Fibroblast of villous mesenchyme (primary cell): ENCODE measurements around the gene METTL24. TPM values are rescaled to one million over a fixed set of nuclear protein-coding genes. Genes with fewer than 3 reads are reported as not detected.
"Not testable (repeated sequence)": the region's sequence is repeated elsewhere in the genome, so short reads cannot be mapped to it uniquely, and the experiment has no call there.

Experiments
- DNase-seq: peaks from one replicate; pipeline ENCODE4 v3.0.0-alpha.2; 2010; ENCODE audit warnings: low read depth
- H3K4me3 ChIP-seq: 2 replicates; pipeline ENCODE4 v1.5.1; 2011; ENCODE audit warnings: low read depth, mild to moderate bottlenecking, low read length
- CTCF ChIP-seq: IDR thresholded peaks from 2 replicates; pipeline ENCODE4 v1.5.1; 2012; ENCODE audit warnings: low read depth, mild to moderate bottlenecking, low read length; ENCODE audit not compliant: insufficient read depth
- total RNA-seq: library from RNA; depleted of rRNA; stranded (reverse); fragments of >200 nt; gene quantifications from 2 replicates; pipeline ENCODE4 v1.2.3, GENCODE V29; 2012

METTL24 gene
- total RNA-seq, 1 donor: not detected

- DNase-seq: no peak
- no peak overlapping the region for H3K4me3 ChIP-seq
- TF ChIP-seq CTCF: no peak
Measured at GRCh38 chr6:110287462-110288341, 70.4 kb downstream of the METTL24 start.

- TF ChIP-seq CTCF: no peak
- no peak for DNase-seq
Measured at GRCh38 chr6:110285306-110286060, 72.7 kb downstream of the METTL24 start.

GRCh38 chr6:110284855-110285254 is 73.3 kb downstream of the METTL24 start:
- DNase-seq: no peak
- no peak for TF ChIP-seq CTCF
- no peak overlapping the region for H3K4me3 ChIP-seq

More at GRCh38 chr6:110285306-110286060, 72.7 kb downstream of the METTL24 start:
- no peak overlapping the region for H3K4me3 ChIP-seq

GRCh38 chr6:110283657-110284056 is 74.5 kb downstream of the METTL24 start:
- H3K4me3 ChIP-seq: no peak overlapping the region
- DNase-seq: no peak
- no peak for TF ChIP-seq CTCF

- TF ChIP-seq CTCF: no peak
- no peak for DNase-seq
- H3K4me3 ChIP-seq: no peak overlapping the region
Measured at GRCh38 chr6:110282412-110282811, 75.7 kb downstream of the METTL24 start.

- H3K4me3 ChIP-seq: no peak overlapping the region
- no peak for DNase-seq
- no peak for TF ChIP-seq CTCF
Measured at GRCh38 chr6:110277100-110277665, 81.0 kb downstream of the METTL24 start.

- H3K4me3 ChIP-seq, DNase-seq: not testable (repeated sequence)
Measured at GRCh38 chr6:110272781-110273180, 85.4 kb downstream of the METTL24 start.
